ENCODE results near the gene TERB1.

TERB1 gene, protein sequence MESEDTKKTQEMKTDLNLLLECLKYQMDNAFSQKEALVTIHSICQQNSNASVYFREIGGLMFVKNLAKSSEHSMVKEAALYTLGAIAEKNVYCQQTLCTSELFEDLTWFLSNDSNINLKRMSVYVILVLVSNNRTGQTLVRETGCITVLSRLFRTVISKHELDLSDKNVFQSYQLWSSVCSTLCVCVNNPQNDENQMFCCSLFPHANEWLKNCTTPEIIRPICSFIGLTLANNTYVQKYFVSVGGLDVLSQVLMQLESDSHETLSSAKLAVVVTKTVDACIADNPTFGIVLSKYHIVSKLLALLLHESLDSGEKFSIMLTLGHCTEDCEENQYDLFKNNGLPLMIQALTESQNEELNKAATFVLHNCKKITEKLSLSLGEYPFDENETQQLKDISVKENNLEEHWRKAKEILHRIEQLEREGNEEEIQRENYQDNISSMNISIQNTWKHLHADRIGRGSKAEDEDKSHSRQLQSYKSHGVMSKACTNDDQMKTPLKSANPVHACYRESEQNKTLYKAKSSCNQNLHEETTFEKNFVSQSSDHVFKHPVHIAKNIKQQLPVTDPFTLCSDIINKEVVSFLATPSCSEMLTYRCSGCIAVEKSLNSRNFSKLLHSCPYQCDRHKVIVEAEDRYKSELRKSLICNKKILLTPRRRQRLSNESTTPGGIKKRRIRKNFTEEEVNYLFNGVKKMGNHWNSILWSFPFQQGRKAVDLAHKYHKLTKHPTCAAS

DNA sequence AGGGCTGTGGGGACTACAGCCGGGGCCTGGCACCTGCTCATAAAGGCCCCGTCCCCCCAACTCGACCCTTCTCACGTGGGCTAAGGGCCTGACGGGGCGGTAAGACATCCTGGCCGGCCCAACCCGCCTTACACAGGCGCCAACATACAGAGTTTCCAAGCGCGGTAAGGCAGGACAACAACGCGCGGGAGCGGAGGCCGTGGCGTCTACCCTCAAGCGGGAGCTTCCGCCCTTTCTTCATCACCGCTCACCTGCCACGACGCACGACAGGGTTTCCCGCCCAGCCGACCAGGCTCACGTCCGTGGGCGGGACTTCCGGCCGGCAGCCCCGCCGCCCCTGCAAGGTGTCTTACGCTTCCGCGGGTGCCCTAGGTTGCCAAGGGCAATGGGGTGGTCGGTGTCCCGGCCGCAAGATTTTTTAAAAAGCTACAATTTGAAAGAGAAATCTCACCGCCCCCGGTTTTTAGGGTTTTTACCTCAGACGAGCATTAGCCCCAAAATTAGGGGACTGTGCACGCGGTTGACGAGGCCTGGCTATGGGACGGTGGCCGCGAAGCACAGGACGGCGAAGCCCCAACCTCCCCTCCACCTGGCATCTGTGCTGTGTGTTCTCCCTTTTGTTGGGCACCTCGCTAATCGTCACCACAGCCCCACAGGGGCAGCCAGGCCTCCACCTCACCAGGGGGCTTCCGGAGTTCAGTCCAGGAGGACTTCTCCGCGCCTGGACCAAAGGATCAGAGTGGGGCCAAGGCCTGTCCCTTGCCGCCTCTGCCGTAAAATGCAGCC lies at the start of gene TERB1:
TSS of gene TERB1 (minus strand) at position 265 of the 786 bp plus-strand sequence. CDS start 4,786 bp downstream, outside the sequence.
- DNase-seq (ENCODE audit: low spot score), result no peak

DNA sequence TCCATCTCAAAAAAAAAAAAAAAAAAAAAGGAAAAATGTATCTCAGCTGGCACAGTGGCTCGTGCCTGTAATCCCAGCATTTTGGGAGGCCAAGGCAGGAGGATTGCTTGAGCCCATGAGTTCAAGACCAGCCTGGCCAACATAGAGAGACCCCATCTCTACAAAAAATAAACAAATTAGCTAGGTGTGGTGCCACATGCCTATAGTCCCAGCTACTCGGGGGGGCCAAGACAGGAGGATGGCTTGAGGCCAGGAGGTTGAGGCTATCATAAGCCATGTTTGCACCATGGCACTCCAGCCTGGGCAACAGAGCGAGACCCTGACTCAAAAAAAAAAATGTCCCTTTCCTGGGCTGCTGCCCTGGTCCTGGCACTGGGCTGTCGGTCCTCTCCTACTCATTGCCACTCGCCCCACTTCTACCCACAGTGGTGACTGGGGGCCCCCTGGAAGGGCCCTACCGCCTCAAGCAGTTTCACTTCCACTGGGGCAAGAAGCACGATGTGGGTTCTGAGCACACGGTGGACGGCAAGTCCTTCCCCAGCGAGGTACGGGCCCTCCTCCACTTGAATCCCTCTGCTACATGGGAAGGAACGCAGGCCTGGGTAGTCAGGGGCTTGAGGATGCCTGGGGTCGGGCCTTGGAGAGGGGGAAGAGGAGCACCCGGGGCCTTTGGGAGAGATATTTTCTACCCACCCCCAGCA lies 48.9 kb upstream of the TERB1 start:
- DNase-seq (ENCODE audit: low spot score), result no peak

DNA sequence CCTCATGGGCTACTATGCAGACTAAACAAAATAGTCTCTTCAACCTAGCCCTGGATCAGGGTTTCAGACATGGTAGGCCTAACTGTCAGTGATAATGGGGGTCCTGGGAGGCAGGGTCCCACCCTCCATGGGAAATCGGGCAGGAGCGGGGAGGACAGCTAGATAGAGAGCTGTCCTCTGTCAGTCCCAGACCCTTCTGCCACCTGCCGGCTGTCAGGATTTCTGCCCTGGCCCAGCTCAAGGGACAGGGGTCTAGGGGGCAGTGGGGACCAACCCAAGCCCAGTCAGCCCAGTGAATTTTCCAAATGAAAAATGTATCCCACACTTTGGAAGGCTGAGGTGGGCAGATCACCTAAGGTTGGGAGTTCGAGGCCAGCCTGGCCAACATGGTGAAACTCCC lies 48.2 kb upstream of the TERB1 start:
- DNase-seq (ENCODE audit: low spot score), result no peak

- no peak for DNase-seq (ENCODE audit: low spot score)
These were observed 47.6 kb upstream of the TERB1 start for GRCh38 chr16:66849021-66849420.

DNA sequence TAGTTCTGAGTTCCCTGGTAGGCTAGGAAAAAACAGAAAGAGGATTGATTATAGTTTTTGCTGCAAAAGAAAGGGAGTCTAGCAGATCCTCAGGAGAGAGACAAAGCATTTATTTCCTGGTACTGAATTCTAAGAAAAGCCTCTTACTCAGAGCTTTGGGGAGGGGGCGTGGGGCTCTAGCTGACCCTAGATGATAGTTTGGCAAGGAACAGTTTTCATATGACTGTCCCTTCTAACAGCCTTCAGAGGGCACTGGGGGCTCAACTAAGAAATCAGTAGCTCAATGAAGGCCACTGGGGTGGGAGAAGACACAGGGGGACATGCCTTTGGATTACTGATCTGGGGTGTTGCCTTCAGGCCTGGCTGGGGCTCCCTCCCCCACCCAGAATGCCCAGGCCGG lies 46.8 kb upstream of the TERB1 start:
- no peak for DNase-seq (ENCODE audit: low spot score)

GRCh38 chr16:66847533-66848067 lies 46.2 kb upstream of the TERB1 start:
- DNase-seq (ENCODE audit: low spot score), result no peak

DNA sequence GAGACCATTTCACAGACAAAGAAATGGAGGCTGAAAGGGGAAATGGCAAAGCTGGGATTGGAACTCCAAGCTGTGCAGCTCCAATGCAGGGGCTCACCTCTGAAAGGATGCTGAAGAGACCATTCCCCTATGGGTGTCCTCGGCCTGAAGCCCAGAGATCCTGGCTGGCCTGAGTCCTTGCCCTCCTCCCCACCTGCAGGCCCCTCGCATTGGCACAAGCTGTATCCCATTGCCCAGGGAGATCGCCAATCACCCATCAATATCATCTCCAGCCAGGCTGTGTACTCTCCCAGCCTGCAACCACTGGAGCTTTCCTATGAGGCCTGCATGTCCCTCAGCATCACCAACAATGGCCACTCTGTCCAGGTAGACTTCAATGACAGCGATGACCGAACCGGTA lies 45.4 kb upstream of the TERB1 start:
- no peak for DNase-seq (ENCODE audit: low spot score)

DNA sequence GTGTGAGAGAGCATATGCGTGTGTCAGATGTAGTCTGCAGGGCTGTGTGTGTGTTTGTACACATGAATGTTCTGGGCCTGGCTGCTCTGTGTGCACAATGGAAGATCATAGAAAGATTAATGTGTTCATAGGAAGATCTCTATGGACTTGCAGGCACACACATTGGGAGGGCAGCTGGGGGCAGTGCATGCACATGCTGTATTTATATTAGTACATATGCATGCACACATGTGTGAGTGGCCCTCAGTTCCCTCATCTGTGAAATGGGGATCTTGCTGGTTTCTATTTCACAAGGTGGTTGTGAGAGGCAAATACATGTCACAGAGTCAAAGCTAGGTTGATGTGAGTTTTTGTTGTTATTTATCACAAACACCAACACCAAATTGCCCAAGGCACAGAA lies 44.9 kb upstream of the TERB1 start:
- DNase-seq (ENCODE audit: low spot score), result no peak

GRCh38 chr16:66845791-66846221 lies 44.4 kb upstream of the TERB1 start:
- DNase-seq (ENCODE audit: low spot score), result no peak

GRCh38 chr16:66845080-66845410 lies 43.7 kb upstream of the TERB1 start:
- no peak for DNase-seq (ENCODE audit: low spot score)

DNA sequence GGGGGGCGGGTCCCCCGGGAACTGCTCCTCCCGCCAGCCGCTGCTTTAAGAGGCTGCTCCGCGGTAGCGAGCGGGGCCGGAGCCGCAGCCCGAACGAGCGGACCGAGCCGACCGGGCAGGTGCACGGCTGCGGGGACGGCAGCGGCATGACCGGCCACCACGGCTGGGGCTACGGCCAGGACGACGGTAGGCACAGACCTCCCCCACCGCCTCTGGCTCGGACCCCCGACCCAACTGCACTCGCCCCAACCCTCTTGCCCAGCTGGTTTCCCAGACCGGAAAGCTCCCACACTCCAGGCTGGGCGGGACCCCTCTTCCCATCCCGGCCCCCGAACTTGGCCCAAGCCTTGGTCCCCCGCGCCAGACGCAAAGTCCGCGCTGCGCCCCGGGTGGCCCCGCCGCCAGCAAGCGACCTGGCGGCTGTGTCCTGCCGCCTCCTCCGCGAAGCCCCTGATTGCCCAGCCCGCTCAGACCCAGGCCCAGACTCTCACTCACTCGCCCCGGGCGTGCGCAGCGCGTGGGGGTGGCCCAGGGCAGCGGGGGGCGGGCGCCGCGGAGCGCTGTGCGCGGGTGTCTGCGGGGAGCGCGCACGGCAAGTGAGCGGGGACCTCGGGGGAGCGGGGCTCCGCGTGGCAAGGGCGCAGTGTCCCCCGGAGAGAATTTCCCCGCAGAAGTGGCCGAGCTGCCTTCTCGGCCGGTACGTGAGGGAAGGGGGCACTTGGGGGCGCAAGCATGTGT lies 43.1 kb upstream of the TERB1 start, which contains the start of gene CA7:
TSS of gene CA7 (plus strand) at position 73 of the 738 bp plus-strand sequence. CDS start at position 147, 74 bp downstream.
- no peak for DNase-seq (ENCODE audit: low spot score)

DNA sequence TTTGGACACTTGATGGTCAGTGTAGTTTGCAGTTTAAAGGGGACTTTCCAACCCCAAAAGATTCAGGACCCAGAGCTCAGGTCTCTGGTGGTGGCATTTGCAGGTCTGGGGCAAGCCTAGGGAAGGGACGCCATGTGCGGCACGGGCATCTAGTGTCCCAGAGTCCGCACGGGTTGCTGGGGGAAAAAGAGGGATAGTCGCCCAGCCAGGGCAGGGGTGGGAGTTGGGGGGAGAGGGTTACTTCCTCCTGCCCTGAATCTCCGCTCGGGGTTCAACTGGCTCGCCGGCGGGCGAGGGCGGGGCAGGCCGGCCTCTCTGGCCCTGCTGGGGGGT lies 42.6 kb upstream of the TERB1 start:
- DNase-seq (ENCODE audit: low spot score), result no peak

- no peak for DNase-seq (ENCODE audit: low spot score)
These were observed 41.8 kb upstream of the TERB1 start for GRCh38 chr16:66843191-66843590.

DNA sequence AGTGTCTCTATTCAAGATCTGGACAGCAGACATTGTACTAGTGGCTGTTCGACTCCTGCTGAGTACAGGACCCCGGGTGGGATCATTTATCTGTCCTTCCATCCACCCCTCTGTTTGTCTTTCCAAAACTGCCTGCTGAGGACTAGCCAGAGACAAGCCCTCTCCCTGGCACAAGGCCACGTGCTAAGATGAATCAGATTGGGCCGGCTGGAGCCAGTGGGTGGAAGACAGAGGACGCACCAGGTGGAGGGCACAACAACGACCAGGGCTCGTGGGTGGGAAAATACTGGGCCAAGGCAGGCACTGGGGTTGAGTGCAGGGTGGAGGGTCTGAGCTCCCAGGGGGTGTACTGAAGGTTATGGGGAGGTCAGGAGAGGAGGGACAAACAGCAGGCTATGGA lies 41.4 kb upstream of the TERB1 start:
- DNase-seq (ENCODE audit: low spot score), result no peak

- no peak for DNase-seq (ENCODE audit: low spot score)
These were observed 40.0 kb upstream of the TERB1 start for GRCh38 chr16:66841366-66841765.

- DNase-seq (ENCODE audit: low spot score), result no peak
These were observed 39.5 kb upstream of the TERB1 start for GRCh38 chr16:66840883-66841282.

DNA sequence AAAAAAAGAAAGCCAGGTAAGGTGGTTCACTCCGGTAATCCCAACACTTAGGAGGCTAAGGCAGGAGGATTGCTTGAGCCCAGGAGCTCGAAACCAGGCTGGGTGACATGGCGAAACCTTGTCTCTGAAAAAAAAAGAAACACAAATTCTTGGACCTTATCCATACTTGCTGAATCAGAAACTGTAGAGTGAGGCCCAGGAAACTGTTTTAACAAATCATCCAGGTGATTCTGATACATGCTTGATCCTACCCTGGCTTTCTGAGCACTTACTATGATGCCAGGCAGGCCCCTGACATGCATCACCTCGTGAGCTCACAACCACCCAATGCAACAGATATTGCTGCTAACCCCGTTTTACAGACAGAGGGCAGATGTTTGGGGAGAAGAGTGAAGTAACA lies 33.4 kb upstream of the TERB1 start:
- DNase-seq (ENCODE audit: low spot score), result no peak

DNA sequence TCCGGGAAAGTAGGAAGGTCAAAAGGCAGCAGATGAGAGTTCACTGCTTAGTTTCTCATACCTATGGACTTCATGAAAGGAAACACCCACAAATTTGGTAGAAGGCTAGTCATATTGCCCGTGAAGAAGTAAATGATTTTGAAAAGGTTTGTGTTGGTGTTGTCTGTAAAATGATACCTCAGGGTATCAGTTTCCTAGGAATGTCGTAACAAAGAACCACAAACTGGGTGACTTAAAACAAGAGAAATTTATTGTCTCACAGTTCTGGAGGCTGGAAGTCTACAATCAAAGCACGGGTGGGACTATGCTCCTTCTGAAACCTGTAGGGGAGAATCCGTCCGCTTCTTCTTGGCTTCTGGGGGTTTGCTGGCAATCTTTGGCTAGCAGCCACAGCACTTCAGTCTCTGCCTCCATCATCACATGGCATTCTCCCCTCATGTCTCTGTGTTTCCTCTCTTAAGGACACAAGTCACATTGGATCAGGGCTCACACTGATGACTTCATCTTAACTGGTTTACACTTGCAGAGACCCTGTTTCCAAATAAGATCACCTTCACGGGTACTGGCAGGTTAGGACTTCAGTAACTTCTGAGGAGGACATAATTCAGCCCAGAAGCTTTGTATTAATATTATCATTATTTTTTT lies 31.4 kb upstream of the TERB1 start:
- no peak for DNase-seq (ENCODE audit: low spot score)

DNA sequence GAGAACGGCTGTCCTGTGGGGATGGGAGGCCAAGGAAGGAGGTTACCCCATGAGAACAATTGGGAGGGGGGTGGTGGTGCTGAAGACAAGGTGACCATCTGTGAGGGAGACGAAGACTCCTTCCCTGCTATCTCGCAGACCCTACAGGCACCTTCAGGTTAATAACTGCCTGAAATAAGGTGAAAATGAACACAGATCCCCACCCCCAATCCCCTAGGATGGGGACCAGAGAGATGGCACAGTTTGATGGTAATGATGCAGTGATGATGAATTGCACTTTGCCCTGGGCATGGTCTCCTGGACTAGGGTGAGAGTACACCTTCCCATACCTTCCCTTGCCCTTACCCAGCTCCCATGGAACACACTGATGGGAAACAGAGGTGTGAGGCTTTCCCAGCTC lies 30.8 kb upstream of the TERB1 start:
- DNase-seq (ENCODE audit: low spot score), result no peak
